ENCODE results near the gene ARL8B.
"Not testable (repeated sequence)": the region's sequence is repeated elsewhere in the genome, so short reads cannot be mapped to it uniquely, and the experiment has no call there.

GRCh38 chr3:5179036-5179435 lies 56.9 kb downstream of the ARL8B start:
- TF ChIP-seq NFRKB (IDR thresholded peaks at IDR 0.05); ZNF384 (IDR thresholded peaks at IDR 0.05); HDGF (IDR thresholded peaks at IDR 0.05; ENCODE audit: borderline replicate concordance); FOXA1 (IDR thresholded peaks at IDR 0.05); FOXK2 (IDR thresholded peaks at IDR 0.05); FOXM1 (IDR thresholded peaks at IDR 0.05; ENCODE audit: borderline replicate concordance); SP1 (IDR thresholded peaks at IDR 0.05); SUZ12 (IDR thresholded peaks at IDR 0.05); BHLHE40 (IDR thresholded peaks at IDR 0.05; ENCODE audit: borderline replicate concordance); ELF4 (IDR thresholded peaks at IDR 0.05); PKNOX1 (IDR thresholded peaks at IDR 0.05); LEF1 (IDR thresholded peaks at IDR 0.05; ENCODE audit: borderline replicate concordance); TARDBP (IDR thresholded peaks at IDR 0.05): not testable (repeated sequence)
